ENCODE measurements around the gene KIF15. TPM values are rescaled to one million over a fixed set of nuclear protein-coding genes. Genes with fewer than 3 reads are reported as not detected.

KIF15 gene
- total RNA-seq, 4 donors from 2014 or later = 0.95 to 11.5 (median 0.96) TPM; not detected in 1

- 3% methylated on average over 53 of the region's 91 CpGs; no CpG with 5 or more reads in 1 of the 2 donors for WGBS, 2 donors (ENCODE audit: low coverage in 1 of 2)
- no peaks in the 10 kb centered on the region for H3K27me3 ChIP-seq
- DNase-seq = peak; percentile 90
- intact Hi-C loops (cut with DNase I; ENCODE audit: low total_unique reads) = loop anchor here (5.0 kb wide), 1 partner anchor 244 kb away; no protein-coding TSS in a partner anchor
- peak within 1 kb of the TSS; percentile 47 to 92 (median 86) for H3K4me3 ChIP-seq
- H3K4me1 ChIP-seq = peaks cover 7 to 13% (median 8%) of the 10 kb centered on the region in 4 donors
- in situ Hi-C loops (cut with MboI; ENCODE audit: low pct_ligation_motif_present in 1 of 4, low pct_unique_long_range_greater_than_20kb in 1 of 4, low sequenced_read_pairs in 3 of 4) = no loop called here
- TF ChIP-seq POLR2A (IDR thresholded peaks at IDR 0.05) = peak; percentile 80
- no peak for TF ChIP-seq EP300 (IDR thresholded peaks at IDR 0.05; ENCODE audit: low read depth)
- peak; percentile 74 to 87 (median 81) for TF ChIP-seq POLR2AphosphoS5 (IDR thresholded peaks at IDR 0.05)
- TF ChIP-seq CTCF (IDR thresholded peaks at IDR 0.05) = peak in 4 of 5 experiments; percentile 7 to 20 (median 13)
- H3K36me3 ChIP-seq = no peaks in the 10 kb centered on the region
- no peaks in the 10 kb centered on the region for H3K9me3 ChIP-seq
- H3K27ac ChIP-seq = peak within 1 kb of the TSS; percentile 87 to 95 (median 94)
Observed at GRCh38 chr3:44861412-44862225, 100.0 kb downstream of the KIF15 start, which contains the start of gene TMEM42. Gene TMEM42, plus strand, starts transcription at chr3:44861912. Its CDS starts 13 bp downstream, at chr3:44861925.

- Histone ChIP-seq H3K27ac (peak overlapping the region; percentile 87 to 95 (median 94)), H3K4me3 (peak overlapping the region; percentile 47 to 89 (median 70)), H3K4me1 (peaks cover 7 to 13% (median 8%) of the 10 kb centered on the region in 4 donors), H3K27me3 (no peaks in the 10 kb centered on the region), H3K36me3 (no peaks in the 10 kb centered on the region), H3K9me3 (no peaks in the 10 kb centered on the region)
- intact Hi-C loops (cut with DNase I; ENCODE audit: low total_unique reads) = loop anchor here (5.0 kb wide), 1 partner anchor 245 kb away; no protein-coding TSS in a partner anchor
- TF ChIP-seq EP300 (IDR thresholded peaks at IDR 0.05; ENCODE audit: low read depth) = no peak
- no peak for TF ChIP-seq POLR2A (IDR thresholded peaks at IDR 0.05)
- no peak for TF ChIP-seq POLR2AphosphoS5 (IDR thresholded peaks at IDR 0.05)
- WGBS, 2 donors (ENCODE audit: low coverage in 1 of 2) = 0 to 1% methylated on average over 6 to 11 of the region's 25 CpGs
- in situ Hi-C loops (cut with MboI; ENCODE audit: low pct_ligation_motif_present in 1 of 4, low pct_unique_long_range_greater_than_20kb in 1 of 4, low sequenced_read_pairs in 3 of 4) = no loop called here
- DNase-seq = no peak
Observed at GRCh38 chr3:44862226-44862637, 100.6 kb downstream of the KIF15 start.

- TF ChIP-seq POLR2A (IDR thresholded peaks at IDR 0.05) (no peak), CTCF (IDR thresholded peaks at IDR 0.05) (no peak), EP300 (IDR thresholded peaks at IDR 0.05; ENCODE audit: low read depth) (no peak), POLR2AphosphoS5 (IDR thresholded peaks at IDR 0.05) (no peak)
- Histone ChIP-seq H3K9me3 (no peaks in the 10 kb centered on the region), H3K36me3 (no peaks in the 10 kb centered on the region), H3K4me1 (peaks cover 7 to 13% (median 8%) of the 10 kb centered on the region in 4 donors), H3K4me3 (no peak overlapping the region), H3K27me3 (no peaks in the 10 kb centered on the region), H3K27ac (no peak overlapping the region)
- intact Hi-C loops (cut with DNase I; ENCODE audit: low total_unique reads) = no loop called here
- no peak for DNase-seq
- WGBS, 2 donors (ENCODE audit: low coverage in 1 of 2) = 81 to 90% methylated on average over 4 to 7 of the region's 7 CpGs
- in situ Hi-C loops (cut with MboI; ENCODE audit: low pct_ligation_motif_present in 1 of 4, low pct_unique_long_range_greater_than_20kb in 1 of 4, low sequenced_read_pairs in 3 of 4) = no loop called here
Observed at GRCh38 chr3:44865272-44866035, 103.9 kb downstream of the KIF15 start.

GRCh38 chr3:44867421-44868111 lies 106.0 kb downstream of the KIF15 start:
- no peaks in the 10 kb centered on the region for H3K9me3 ChIP-seq
- in situ Hi-C loops (cut with MboI; ENCODE audit: low pct_ligation_motif_present in 1 of 4, low pct_unique_long_range_greater_than_20kb in 1 of 4, low sequenced_read_pairs in 3 of 4) = no loop called here
- TF ChIP-seq EP300 (IDR thresholded peaks at IDR 0.05; ENCODE audit: low read depth) = no peak
- no peak for TF ChIP-seq CTCF (IDR thresholded peaks at IDR 0.05)
- no peak for TF ChIP-seq POLR2AphosphoS5 (IDR thresholded peaks at IDR 0.05)
- no peak for TF ChIP-seq POLR2A (IDR thresholded peaks at IDR 0.05)
- H3K4me1 ChIP-seq = peaks cover 3 to 4% (median 3%) of the 10 kb centered on the region in 4 donors
- no peaks in the 10 kb centered on the region for H3K27me3 ChIP-seq
- DNase-seq = no peak
- H3K27ac ChIP-seq = no peak overlapping the region
- 88 to 89% methylated on average over 6 to 7 of the region's 7 CpGs for WGBS, 2 donors (ENCODE audit: low coverage in 1 of 2)
- intact Hi-C loops (cut with DNase I; ENCODE audit: low total_unique reads) = no loop called here
- H3K4me3 ChIP-seq = no peak overlapping the region
- no peaks in the 10 kb centered on the region for H3K36me3 ChIP-seq
